ENCODE data around the gene SF3A2. TPM values are rescaled to one million over a fixed set of nuclear protein-coding genes. Genes with fewer than 3 reads are reported as not detected.

SF3A2 gene
- total and polyA plus RNA-seq, 2 donors (not counting 3 experiments of a cell fraction or from before 2014, with no cell fraction given): 21.5 to 164 TPM

- no peak for TF ChIP-seq FOS (IDR thresholded peaks at IDR 0.05; ENCODE audit: borderline replicate concordance, insufficient read depth, low read length)
- TF ChIP-seq MYC (IDR thresholded peaks at IDR 0.05; ENCODE audit: low read depth, low read length): no peak
- TF ChIP-seq EZH2 (IDR thresholded peaks at IDR 0.05; ENCODE audit: borderline replicate concordance, low read depth, low read length, severe bottlenecking): no peak
- no peak for TF ChIP-seq CTCF (IDR thresholded peaks at IDR 0.05; ENCODE audit: extremely low read depth in 1 of 2, insufficient read depth in 1 of 2, low read depth in 1 of 2, low read length in 2 of 2)
- no peak for TF ChIP-seq JUN (IDR thresholded peaks at IDR 0.05; ENCODE audit: borderline replicate concordance, insufficient read depth, insufficient read length, low read depth)
- no peak for TF ChIP-seq POLR2AphosphoS5 (IDR thresholded peaks at IDR 0.05; ENCODE audit: insufficient read depth, low read depth, low read length)
- TF ChIP-seq, protein P1, sequence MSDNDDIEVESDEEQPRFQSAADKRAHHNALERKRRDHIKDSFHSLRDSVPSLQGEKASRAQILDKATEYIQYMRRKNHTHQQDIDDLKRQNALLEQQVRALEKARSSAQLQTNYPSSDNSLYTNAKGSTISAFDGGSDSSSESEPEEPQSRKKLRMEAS (IDR thresholded peaks at IDR 0.05; ENCODE audit: insufficient read depth, insufficient read length): no peak
- no peak for TF ChIP-seq GATA2 (IDR thresholded peaks at IDR 0.05; ENCODE audit: insufficient read depth, insufficient read length, low read depth, low read length)
- no peak for TF ChIP-seq POLR2A (IDR thresholded peaks at IDR 0.05; ENCODE audit: low read depth, low read length)
- no TSS peak for BruUV-seq (replicated peaks)
- Histone ChIP-seq H2AFZ (ENCODE audit: low read depth, low read length) (no peak overlapping the region), H3K27me3 (ENCODE audit: control insufficient read depth in 2 of 2, insufficient read depth in 2 of 2, low read length in 2 of 2) (no peaks in the 10 kb centered on the region), H3K27ac (ENCODE audit: insufficient read depth, low read depth, low read length) (no peak overlapping the region), H3K9me3 (replicated peaks; ENCODE audit: control insufficient read depth, insufficient read depth, low read length) (no peaks in the 10 kb centered on the region), H3K79me2 (ENCODE audit: control insufficient read depth, insufficient read depth, low read length) (peaks cover 36% of the 10 kb centered on the region), H3K36me3 (ENCODE audit: control insufficient read depth in 2 of 2, extremely low read depth in 1 of 2, insufficient read depth in 2 of 2, low read length in 2 of 2) (peaks cover 0 to 31% of the 10 kb centered on the region in 2 experiments), H3K4me3 (replicated peaks in 1 of 3; ENCODE audit: insufficient read depth in 1 of 3, low read depth in 1 of 3, low read length in 3 of 3) (no peak overlapping the region), H3K4me1 (ENCODE audit: control insufficient read depth, extremely low read depth, insufficient read depth, low read length) (peaks cover 6% of the 10 kb centered on the region), H4K20me1 (replicated peaks; ENCODE audit: control insufficient read depth, extremely low read depth, insufficient read depth, low read length) (no peaks in the 10 kb centered on the region), H3K4me2 (ENCODE audit: insufficient read depth, low read length) (no peak overlapping the region), H3K9me1 (replicated peaks; ENCODE audit: control insufficient read depth, extremely low read depth, insufficient read depth, low read length) (no peaks in the 10 kb centered on the region), H3K9ac (replicated peaks; ENCODE audit: extremely low read depth, insufficient read depth, low read length) (no peak overlapping the region)
- dilution Hi-C loops (cut with MboI; ENCODE audit: extremely low pct_ligation_motif_present, low sequenced_read_pairs): no loop called here
- FAIRE-seq (no peak), DNase-seq (ENCODE audit: low read depth, low spot score) (no peak)
- CTCF ChIA-PET: interaction anchor here (3.0 kb wide), 1 partner anchor 77 kb away, joined by 17 read pairs; no protein-coding TSS in a partner anchor
- POLR2A ChIA-PET: no interaction called here
- intact Hi-C loops (cut with micrococcal nuclease): no loop called here
Observed at GRCh38 chr19:2232286-2233151, 4.1 kb upstream of the SF3A2 start.

Measured in endothelial cell of umbilical vein (primary cell).